Amygdala (tissue), 56 donors: ENCODE data around the gene FLACC1.
"Not testable (repeated sequence)": the region's sequence is repeated elsewhere in the genome, so short reads cannot be mapped to it uniquely, and the experiment has no call there.

Experiments used
- DNase-seq, 56 donors: peaks; one replicate each; lab custom pipeline; 2025; lab: John Stamatoyannopoulos, UW

Gene FLACC1

DNA sequence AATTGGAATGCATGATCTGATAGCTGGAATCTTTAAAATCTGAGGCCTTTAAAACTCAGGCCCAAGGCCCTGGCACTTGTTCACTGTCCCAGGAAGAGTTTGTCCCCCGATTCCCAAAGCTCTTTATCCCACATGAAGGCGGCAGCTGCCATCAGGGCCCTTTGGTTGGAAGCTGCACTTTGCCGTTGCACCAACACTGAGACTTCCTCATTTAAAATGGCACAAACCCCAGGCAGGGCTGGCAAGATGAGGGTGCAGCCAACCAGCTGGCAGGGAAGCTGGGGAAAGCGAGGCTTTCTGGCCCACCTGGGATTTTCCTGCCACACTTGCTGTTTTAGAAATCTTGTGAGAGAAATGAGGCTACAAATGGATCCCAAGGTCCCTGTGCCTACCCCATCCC is 6.3 kb downstream of the FLACC1 start:
- no peak for DNase-seq

DNA sequence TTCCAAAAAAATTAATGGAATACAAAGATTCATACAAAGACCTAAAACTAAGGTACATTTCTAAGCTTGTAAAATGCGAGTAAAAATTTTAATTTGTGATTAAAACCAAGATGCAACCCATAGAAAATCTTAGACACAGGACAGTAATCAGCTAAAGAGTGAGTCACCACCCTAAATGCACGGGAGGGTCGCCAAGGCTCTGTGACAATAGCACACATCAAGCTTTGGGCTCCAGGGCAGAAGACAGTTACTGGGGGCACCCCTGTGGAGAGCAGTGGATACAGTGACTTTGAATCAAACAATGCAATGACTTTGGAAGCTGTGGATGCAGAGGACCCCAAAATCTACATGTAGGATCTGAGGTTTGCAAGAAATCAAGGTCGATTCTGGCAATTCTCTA is 7.5 kb downstream of the FLACC1 start:
- no peak for DNase-seq

DNA sequence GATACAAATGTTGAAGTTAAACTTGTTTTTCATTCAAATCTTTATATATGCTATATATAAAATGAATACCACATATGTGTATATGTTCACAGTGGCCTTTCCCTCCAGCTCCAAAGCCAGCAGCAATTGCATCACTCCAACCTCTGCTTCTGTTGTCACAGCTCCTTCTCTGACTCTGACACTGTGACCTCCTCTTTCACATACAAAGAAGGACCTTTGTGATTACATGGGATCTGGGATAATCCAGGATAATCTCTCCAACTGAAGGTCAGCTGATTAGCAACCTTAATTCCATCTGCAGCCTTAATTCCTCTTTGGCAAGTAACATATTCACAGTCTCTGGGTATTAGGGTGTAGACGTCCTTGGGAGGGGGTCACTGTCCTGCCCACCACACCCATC is 8.4 kb downstream of the FLACC1 start:
- no peak for DNase-seq

DNA sequence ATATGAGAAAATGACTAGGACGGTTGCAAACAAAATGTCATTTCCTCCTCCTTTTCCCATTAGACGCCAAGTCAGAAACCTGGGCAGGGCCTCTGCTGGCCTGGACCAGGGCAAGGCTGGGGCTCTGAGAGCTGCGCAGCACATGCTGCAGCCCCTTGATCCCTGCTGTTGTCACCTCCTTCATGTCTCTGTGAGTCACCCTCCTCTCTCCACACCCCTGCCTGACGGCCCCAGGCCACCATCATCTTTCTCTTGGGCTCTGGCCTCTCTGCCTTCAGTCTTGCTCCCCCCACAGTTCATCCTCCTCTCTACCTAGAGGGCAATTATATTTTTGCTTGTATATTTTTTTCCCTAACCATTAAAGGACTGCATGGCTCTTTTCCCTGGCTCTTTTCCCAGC is 10.0 kb downstream of the FLACC1 start:
- DNase-seq: no peak

DNA sequence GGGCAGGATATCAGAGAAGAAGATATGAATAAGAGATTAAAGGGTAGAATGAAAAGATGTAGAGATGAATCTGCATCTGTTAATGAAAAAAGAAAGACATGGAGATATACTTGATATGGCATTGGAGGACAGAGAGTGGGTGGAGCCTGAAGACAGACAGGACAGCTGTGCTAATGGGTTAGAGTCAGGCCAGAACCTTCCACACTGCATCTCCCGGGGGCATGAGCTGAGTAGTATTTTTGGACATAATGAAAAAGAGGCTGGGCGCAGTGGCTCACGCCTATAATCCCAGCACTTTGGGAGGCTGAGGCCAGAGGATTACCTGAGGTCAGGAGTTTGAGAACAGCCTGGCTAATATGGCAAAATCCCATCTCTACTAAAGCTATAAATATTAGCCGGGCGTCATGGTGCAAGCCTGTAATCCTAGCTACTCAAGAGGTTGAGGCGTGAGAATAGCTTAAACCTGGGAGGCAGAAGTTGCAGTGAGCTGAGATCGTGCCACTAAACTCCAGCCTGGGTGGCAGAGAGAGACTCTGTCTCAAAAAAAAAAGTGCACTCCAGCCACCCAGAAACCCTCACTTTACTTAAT is 11.4 kb downstream of the FLACC1 start:
- no peak for DNase-seq

DNA sequence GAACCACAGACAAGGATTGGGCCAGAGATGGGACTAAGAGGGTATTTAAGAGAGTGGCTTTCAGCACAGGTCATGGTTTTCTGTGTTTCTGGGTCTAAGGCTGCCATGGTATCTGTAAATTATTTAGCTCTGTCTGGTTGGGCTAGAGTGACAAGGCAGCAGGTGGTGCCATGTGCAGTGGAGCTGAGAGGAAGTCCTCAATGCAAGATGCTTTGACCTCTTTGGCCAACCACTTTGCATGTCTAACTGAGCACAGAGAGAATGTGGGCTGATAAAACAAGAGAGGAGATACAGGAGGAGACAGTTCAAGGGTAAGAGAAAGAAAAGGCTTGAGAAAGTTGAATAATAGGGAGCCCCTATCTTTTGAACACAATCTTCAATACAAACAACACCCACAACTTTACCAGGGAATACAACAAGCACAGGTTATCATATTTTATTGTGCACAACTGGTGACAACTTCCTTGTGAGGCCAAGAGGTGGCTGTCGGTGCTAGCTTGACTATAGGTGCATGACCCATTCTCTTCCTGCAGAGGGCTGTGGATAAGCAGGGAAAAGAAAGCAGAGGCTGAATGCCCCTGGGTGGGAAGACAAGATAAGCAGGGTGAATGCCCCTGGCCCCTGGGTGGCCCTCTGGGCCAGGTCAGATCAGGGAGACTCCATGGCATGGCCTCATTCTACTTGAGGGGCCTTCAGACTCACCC is 12.3 kb downstream of the FLACC1 start:
- DNase-seq: no peak

DNA sequence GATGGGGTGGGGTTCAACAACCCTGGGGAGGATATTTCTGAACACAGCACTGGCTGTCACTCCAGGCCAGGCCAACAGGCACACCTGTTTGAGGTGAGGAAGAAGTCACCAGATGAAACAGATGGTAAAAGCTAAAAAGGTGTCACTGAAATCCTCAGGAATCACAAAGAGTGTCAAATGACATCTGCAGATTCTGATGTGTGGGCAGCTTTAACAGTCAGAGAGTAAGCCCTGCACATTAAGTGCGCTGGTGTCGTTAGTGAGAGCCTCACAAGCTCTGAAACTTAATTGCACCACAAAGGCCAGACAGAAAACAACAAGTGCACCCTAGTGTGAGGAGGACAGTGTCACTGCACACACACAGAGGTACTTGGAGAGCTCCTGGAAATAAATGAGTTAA is 13.6 kb downstream of the FLACC1 start:
- no peak for DNase-seq

DNA sequence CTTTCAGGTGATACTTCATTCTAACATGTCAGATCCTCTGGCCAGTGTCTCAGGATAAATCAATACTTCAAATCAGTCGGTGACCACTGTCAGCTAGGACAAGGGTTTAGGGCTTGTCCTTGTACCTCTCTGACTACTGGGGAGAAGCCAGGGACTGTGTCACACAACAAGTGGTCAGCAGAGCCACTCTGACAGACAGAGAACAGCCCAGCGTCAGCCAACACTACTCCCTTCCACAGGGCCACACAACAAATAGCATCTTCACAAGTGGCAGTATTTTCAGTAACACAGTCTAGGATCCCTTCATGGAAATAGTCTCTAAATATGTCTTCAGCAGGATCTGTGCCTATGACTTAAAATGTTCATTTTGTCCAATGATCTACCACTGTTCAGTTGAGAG is 14.2 kb downstream of the FLACC1 start:
- no peak for DNase-seq

DNA sequence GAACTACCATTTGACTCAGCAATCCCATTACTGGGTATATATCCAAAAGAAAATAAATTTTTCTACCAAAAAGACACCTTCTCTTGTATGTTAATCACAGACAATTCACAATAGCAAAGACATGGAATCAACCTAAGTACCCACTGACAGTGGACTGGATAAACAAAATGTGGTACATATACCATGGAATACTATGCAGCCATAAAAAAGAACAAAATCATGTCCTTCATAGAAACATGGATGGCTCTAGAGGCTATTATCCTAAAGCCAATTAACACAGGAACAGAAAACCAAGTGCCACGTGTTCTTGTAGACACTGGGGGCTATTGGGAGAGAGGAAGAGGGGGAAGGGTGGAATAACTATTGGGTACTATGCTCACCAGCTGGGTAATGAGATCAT is 27.7 kb downstream of the FLACC1 start:
- DNase-seq: no peak

DNA sequence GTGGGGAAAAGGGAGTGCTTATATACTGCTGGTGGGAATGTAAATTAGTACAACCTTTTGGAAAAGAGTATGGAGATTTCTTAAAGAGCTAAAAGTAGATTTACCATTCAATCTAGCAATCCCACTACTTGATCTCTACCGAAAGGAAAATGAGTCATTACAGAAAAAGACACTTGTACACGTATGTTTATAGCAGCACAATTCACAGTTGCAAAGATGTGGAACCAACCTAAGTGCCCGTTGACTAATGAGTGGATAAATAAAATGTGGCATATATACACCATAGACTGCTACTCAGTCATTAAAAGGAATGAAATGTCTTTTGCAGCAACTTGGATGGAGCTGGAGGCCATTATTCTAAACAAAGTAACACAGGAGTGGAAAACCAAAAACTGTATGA is 29.5 kb downstream of the FLACC1 start:
- DNase-seq: no peak

DNA sequence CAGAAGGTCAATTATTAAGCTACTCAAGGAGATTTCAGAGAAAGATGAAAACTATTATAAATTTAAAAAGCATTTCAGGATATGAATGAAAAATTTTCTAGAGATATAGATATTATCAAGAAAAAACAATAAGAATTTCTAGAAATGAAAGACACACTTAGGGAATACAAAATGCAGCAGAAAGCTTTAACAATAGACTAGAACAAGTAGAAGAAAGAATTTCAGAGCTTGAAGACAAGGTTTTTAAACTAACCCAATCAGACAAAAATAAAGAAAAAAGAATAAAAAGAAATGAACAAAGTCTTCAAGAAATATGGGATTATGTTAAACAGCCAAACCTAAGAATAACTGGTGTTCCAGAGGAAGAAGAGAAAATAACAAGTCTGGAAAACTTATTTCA is 34.4 kb downstream of the FLACC1 start:
- DNase-seq: no peak

DNA sequence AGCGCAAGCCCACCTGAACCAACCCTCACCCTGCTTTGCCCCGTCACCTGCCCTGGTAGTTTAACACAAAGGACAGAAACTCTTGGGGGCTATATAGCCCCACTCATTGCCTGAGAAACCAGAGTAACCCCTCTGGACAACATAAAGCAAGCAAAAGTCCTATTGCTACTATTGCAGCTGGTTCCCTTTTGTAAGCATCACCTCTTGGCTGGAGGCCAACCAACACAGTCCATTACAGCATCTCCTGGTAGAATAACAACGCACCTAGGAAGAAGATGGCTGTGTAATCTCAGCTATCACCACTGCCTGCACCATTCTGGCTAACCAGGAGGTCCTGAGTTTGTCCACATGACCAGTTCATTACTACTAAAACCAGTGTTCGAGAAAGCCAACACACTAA is 36.4 kb downstream of the FLACC1 start:
- DNase-seq: no peak

DNA sequence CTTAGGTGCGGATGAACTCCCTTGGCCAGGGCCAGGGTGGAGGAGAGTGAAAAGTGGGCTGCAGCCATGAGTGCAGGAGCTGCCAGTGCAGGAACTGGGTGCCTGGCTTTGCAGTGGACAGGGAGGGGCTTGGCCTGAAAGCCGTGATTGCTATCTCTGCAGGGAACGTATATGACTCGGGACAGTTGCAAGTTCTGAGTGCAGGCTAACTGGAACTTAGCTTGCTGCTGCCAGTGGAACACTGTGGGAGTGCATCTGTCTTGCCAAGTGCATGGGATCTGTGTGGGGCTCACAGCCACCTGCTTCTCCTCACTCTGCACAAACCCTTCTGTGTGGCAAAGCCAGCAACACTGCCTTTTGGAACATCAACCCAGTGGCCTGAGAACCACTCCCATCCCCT is 36.9 kb downstream of the FLACC1 start:
- no peak for DNase-seq

DNA sequence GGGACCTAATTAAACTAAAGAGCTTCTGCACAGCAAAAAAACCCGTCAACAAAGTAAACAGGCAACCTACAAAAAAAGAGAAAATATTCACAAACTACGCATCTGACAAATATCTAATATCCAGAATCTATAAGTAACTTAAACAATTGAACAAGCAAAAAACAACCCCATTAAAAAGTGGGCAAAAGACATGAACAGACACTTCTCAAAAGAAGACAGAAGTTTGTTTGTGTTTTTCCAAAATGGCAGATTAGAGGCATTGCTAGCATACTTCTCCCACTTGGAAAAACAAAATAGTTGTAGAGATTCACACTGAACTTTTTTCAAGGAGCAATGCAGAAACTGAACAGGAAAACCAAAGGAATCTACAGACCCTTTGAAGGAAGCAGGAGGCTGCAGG is 37.6 kb downstream of the FLACC1 start:
- DNase-seq: no peak

DNA sequence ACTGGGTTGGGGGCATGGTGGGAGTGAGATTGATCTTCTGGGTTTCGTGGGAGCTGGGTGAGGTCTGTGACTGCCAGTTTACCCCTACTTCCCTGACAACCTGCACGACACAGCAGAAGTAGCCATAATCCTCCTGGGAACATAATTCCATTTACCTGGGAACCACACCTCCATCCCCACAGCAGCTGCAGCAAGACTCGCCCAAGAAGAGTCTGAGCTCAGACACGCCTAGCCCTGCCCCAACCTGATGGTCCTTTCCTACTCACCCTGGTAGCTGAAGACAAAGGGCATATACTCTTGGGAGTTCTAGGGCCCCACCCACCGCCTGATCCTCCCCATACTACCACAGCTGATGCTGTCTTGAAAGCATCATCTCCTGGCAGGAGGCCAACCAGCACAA is 43.8 kb downstream of the FLACC1 start:
- DNase-seq: no peak

DNA sequence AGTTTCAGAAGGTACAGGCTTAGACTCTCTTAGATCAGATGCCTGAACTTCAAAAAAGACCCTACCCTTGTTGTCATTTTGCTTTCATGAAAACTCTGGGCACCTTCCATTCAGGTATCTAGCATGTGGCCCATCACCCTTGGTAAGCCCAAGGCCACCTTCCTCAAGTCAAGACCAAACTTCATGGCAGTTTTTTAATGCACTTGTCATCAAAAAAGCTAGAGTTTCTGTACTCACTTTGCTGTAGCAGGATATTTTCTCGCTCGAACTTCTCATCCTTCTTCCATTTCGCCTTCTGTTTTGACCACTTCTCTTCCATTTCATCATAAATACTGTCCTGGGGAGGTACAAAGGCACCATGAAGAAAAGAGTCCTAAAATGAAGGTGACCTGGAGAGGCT is 48.2 kb downstream of the FLACC1 start:
- DNase-seq: no peak

DNA sequence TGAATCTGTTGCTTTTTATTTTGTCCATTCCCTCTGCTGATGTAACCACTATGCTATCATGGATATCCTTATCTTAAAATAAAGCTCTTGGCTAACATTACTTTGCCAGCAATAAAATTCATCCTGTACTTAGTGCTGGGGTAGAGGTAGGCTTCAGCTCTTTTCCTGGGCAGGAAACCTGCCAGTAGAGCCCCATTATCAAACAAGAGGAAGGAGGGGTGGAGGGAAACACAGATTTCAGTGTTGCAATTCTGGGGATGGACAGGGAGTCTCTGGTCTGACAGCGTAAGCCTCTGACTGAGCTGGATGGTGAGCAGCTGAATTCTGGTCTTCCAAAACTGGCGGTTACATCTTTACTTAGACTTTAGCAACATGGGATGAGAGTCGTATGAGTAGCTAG is 49.3 kb downstream of the FLACC1 start:
- DNase-seq: no peak

DNA sequence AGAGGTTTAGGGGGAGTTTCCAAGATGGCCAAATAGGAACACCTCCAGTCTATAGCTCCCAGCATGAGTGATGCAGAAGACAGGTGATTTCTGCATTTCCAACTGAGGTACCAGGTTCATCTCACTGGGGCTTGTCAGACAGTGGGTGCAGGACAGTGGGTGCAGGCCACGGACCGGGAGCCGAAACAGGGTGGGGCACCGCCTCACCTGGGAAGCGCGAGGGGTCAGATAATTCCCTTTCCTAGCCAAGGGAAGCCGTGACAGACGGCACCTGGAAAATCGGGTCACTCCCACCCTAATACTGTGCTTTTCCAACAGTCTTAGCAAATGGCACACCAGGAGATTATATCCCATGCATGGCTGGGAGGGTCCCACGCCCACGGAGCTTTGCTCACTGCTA is 57.2 kb downstream of the FLACC1 start:
- not testable (repeated sequence) for DNase-seq

DNA sequence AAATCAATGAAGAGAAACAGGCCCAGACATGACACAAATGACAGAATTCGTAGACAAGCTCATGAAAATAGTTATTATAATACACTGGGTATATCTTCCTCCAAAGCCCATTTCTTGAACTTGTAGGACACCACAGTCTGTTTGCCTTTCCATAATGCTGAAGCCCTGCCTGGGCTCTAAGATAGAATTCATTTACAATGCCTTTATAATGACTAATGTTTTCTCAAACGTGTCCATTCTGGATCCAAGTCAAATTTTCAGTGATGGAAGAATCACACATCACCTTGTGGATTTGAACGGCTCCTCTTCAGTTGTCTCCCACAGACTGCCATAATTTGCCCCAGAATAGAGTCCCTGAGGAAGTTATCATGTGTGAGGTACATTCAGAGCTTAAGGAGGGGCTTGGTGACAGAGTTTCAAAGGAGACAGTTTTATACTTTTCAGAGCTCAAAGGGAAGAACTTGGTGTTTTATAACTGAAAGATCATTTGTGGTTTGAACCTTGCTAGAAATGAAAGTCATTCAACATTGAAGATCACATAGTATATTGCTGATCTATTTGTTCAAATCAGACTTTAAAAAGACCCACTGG is 58.6 kb downstream of the FLACC1 start:
- no peak for DNase-seq

DNA sequence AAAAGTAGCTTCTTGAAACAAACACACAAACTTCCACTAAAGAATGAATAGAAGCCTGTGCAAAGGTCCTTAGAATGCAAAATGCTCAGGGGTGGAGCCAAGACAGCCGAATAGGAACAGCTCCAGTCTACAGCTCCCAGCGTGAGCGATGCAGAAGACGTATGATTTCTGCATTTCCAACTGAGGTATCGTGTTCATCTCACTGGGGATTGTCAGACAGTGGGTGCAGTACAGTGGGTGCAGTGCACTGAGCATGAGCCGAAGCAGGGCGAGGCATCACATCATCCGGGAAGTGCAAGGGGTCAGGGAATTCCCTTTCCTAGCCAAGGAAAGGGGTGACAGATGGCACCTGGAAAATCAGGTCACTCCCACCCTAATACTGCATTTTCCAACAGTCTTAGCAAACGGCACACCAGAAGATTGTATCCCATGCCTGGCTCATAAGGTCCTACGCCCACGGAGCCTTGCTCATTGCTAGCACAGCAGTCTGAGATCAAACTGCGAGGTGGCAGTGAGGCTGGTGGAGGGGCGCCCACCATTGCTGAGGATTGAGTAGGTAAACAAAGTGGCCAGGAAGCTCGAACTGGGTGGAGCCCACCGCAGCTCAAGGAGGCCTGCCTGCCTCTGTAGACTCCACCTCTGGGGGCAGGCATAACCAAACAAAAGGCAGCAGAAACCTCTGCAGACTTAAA is 66.5 kb downstream of the FLACC1 start:
- peak in 1 of 56 donors; percentile 2 for DNase-seq

DNA sequence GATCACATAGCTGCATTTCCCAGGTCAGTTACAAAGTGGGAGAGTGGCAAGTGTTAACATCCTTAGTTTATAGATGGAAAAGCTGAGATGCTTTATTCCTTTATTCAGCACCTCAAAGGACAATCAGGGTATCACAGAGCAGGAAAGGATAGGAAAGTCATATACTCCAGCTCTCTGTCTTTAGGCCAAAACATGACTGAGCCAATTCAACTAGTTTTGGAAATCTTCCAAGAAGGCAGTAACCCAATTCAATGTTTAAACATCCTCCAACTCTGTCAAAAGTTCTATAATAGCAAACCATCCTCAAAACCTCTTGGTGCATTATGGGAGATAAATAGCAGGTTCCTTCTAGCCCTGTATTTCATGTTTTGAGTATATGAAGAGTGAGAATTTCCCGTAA is 71.6 kb downstream of the FLACC1 start:
- DNase-seq: no peak
